Activated CD4-positive, alpha-beta memory T cell treated with anti-CD3 and anti-CD28 coated beads, Interleukin-2, amount 10 ng/mL, durations not matched to agents 7 days and 5 days (primary cell): ENCODE measurements around the gene CLDN5. TPM values are rescaled to one million over a fixed set of nuclear protein-coding genes. Genes with fewer than 3 reads are reported as not detected.
A peak's percentile ranks its signal among the peaks of the same experiment; 100 is the strongest.

Source experiments
- CTCF ChIA-PET: fragments of 350-600 bp; sonication (Branson Sonifier 250); formaldehyde crosslinking; loops from one replicate; lab custom pipeline; 2021; ENCODE audit warnings: antibody characterized with exemption, inconsistent platforms; lab: Charles Lee
- POLR2A ChIA-PET: fragments of 350-600 bp; sonication (Branson Sonifier 250); formaldehyde crosslinking; loops from one replicate; lab custom pipeline; 2021; ENCODE audit warnings: antibody characterized with exemption; lab: Charles Lee
- DNase-seq: peaks from one replicate; pipeline ENCODE4 v3.0.0-alpha.2; 2020
- H3K27ac Mint-ChIP-seq: one replicate; pipeline ENCODE4 v1.8.0; 2021; ENCODE audit warnings: mild to moderate bottlenecking, mixed read lengths
- H3K27me3 Mint-ChIP-seq: one replicate; pipeline ENCODE4 v1.8.0; 2021; ENCODE audit warnings: mixed read lengths
- H3K36me3 Mint-ChIP-seq: one replicate; pipeline ENCODE4 v1.8.0; 2021; ENCODE audit warnings: low read depth, mixed read lengths
- H3K4me1 Mint-ChIP-seq: one replicate; pipeline ENCODE4 v1.8.0; 2021; ENCODE audit warnings: mixed read lengths
- H3K4me3 Mint-ChIP-seq: one replicate; pipeline ENCODE4 v1.8.0; 2021; ENCODE audit warnings: mild to moderate bottlenecking, mixed read lengths
- H3K9me3 Mint-ChIP-seq: one replicate; pipeline ENCODE4 v1.8.0; 2021; ENCODE audit warnings: mixed read lengths
- total RNA-seq, 2 experiments: library from RNA; stranded (reverse); gene quantifications; one replicate each; pipeline ENCODE4 v1.2.3, GENCODE V29; 2021

Gene CLDN5
- under 1 TPM in 1 of 2 experiments, not detected in 1; 0.38 TPM for total RNA-seq

GRCh38 chr22:19524170-19525115, at the start of gene CLDN5:
Gene CLDN5, minus strand, starts transcription at chr22:19524410. Its CDS starts 155 bp downstream, at chr22:19524255.
- ChIA-PET POLR2A (interaction anchor here (1.1 to 1.4 kb wide), 3 partner anchors 9 to 44 kb away, joined by 3 to 4 read pairs (median 3); no protein-coding TSS in a partner anchor), CTCF (no interaction called here)
- peaks cover 32% of the 10 kb centered on the region for H3K27me3 Mint-ChIP-seq
- peaks cover 16% of the 10 kb centered on the region for H3K4me1 Mint-ChIP-seq
- H3K27ac Mint-ChIP-seq = no peak within 1 kb of the TSS
- H3K4me3 Mint-ChIP-seq = peak within 1 kb of the TSS; percentile 46
- DNase-seq = no peak
- peaks cover 8% of the 10 kb centered on the region for H3K36me3 Mint-ChIP-seq
- H3K9me3 Mint-ChIP-seq = no peaks in the 10 kb centered on the region

- H3K36me3 Mint-ChIP-seq = no peaks in the 10 kb centered on the region
- CTCF ChIA-PET = no interaction called here
- H3K9me3 Mint-ChIP-seq = no peaks in the 10 kb centered on the region
- POLR2A ChIA-PET = no interaction called here
- no peak overlapping the region for H3K4me3 Mint-ChIP-seq
- peaks cover 11% of the 10 kb centered on the region for H3K4me1 Mint-ChIP-seq
- peaks cover 3% of the 10 kb centered on the region for H3K27me3 Mint-ChIP-seq
- DNase-seq = no peak
- no peak overlapping the region for H3K27ac Mint-ChIP-seq
Measured at GRCh38 chr22:19571995-19572394, 47.8 kb upstream of the CLDN5 start.

GRCh38 chr22:19571207-19571795, 47.1 kb upstream of the CLDN5 start:
- Mint-ChIP-seq H3K4me3 (no peak overlapping the region), H3K27ac (no peak overlapping the region), H3K9me3 (no peaks in the 10 kb centered on the region), H3K4me1 (peaks cover 5% of the 10 kb centered on the region), H3K27me3 (peaks cover 3% of the 10 kb centered on the region), H3K36me3 (no peaks in the 10 kb centered on the region)
- DNase-seq = no peak
- ChIA-PET CTCF (no interaction called here), POLR2A (interaction anchor here (1.1 kb wide), 1 partner anchor 27 kb away, joined by 4 read pairs; no protein-coding TSS in a partner anchor)

GRCh38 chr22:19569976-19570375, 45.8 kb upstream of the CLDN5 start:
- peaks cover 3% of the 10 kb centered on the region for H3K4me1 Mint-ChIP-seq
- H3K36me3 Mint-ChIP-seq = no peaks in the 10 kb centered on the region
- DNase-seq = no peak
- no peak overlapping the region for H3K27ac Mint-ChIP-seq
- POLR2A ChIA-PET = no interaction called here
- peaks cover 3% of the 10 kb centered on the region for H3K27me3 Mint-ChIP-seq
- H3K9me3 Mint-ChIP-seq = no peaks in the 10 kb centered on the region
- CTCF ChIA-PET = no interaction called here
- H3K4me3 Mint-ChIP-seq = no peak overlapping the region

- POLR2A ChIA-PET = interaction anchor here (0.9 kb wide), 1 partner anchor 46 kb away, joined by 3 read pairs; no protein-coding TSS in a partner anchor
- H3K36me3 Mint-ChIP-seq = no peaks in the 10 kb centered on the region
- DNase-seq = no peak
Measured at GRCh38 chr22:19569276-19569640, 45.0 kb upstream of the CLDN5 start.

GRCh38 chr22:19568337-19569275, 44.4 kb upstream of the CLDN5 start:
- Mint-ChIP-seq H3K9me3 (no peaks in the 10 kb centered on the region), H3K4me3 (no peak overlapping the region), H3K36me3 (no peaks in the 10 kb centered on the region), H3K4me1 (peaks cover 3% of the 10 kb centered on the region), H3K27me3 (peaks cover 6% of the 10 kb centered on the region), H3K27ac (no peak overlapping the region)
- no peak for DNase-seq
- POLR2A ChIA-PET = interaction anchor here (0.8 to 0.9 kb wide), 2 partner anchors 45 to 47 kb away, joined by 3 read pairs; no protein-coding TSS in a partner anchor
- CTCF ChIA-PET = no interaction called here

More at GRCh38 chr22:19569276-19569640, 45.0 kb upstream of the CLDN5 start:
- no peak overlapping the region for H3K4me3 Mint-ChIP-seq
- CTCF ChIA-PET = no interaction called here
- H3K4me1 Mint-ChIP-seq = peaks cover 3% of the 10 kb centered on the region
- H3K27me3 Mint-ChIP-seq = peaks cover 6% of the 10 kb centered on the region
- H3K27ac Mint-ChIP-seq = no peak overlapping the region
- no peaks in the 10 kb centered on the region for H3K9me3 Mint-ChIP-seq

- CTCF ChIA-PET = interaction anchor here (0.7 kb wide), 1 partner anchor 117 kb away, joined by 3 read pairs; no protein-coding TSS in a partner anchor
Measured at GRCh38 chr22:19567157-19568009, 43.2 kb upstream of the CLDN5 start.

GRCh38 chr22:19566279-19567156, 42.3 kb upstream of the CLDN5 start:
- POLR2A ChIA-PET = interaction anchor here (0.7 to 1.2 kb wide), 2 partner anchors 31 to 52 kb away, joined by 3 read pairs; no protein-coding TSS in a partner anchor
- no peaks in the 10 kb centered on the region for H3K9me3 Mint-ChIP-seq
- no peak for DNase-seq
- CTCF ChIA-PET = no interaction called here
- H3K4me1 Mint-ChIP-seq = peaks cover 3% of the 10 kb centered on the region
- no peak overlapping the region for H3K27ac Mint-ChIP-seq
- H3K4me3 Mint-ChIP-seq = no peak overlapping the region
- no peaks in the 10 kb centered on the region for H3K36me3 Mint-ChIP-seq
- peaks cover 7% of the 10 kb centered on the region for H3K27me3 Mint-ChIP-seq

More at GRCh38 chr22:19567157-19568009, 43.2 kb upstream of the CLDN5 start:
- no peak for DNase-seq
- Mint-ChIP-seq H3K9me3 (no peaks in the 10 kb centered on the region), H3K36me3 (no peaks in the 10 kb centered on the region), H3K27ac (no peak overlapping the region), H3K27me3 (peaks cover 7% of the 10 kb centered on the region), H3K4me1 (peaks cover 3% of the 10 kb centered on the region), H3K4me3 (no peak overlapping the region)
- POLR2A ChIA-PET = no interaction called here

GRCh38 chr22:19565382-19566278, 41.4 kb upstream of the CLDN5 start:
- Mint-ChIP-seq H3K27ac (no peak overlapping the region), H3K36me3 (no peaks in the 10 kb centered on the region), H3K9me3 (no peaks in the 10 kb centered on the region), H3K27me3 (peaks cover 10% of the 10 kb centered on the region), H3K4me3 (no peak overlapping the region), H3K4me1 (peaks cover 3% of the 10 kb centered on the region)
- no peak for DNase-seq
- ChIA-PET CTCF (no interaction called here), POLR2A (interaction anchor here (0.7 to 1.2 kb wide), 2 partner anchors 32 to 53 kb away, joined by 3 read pairs; no protein-coding TSS in a partner anchor)

GRCh38 chr22:19559956-19560355, 35.7 kb upstream of the CLDN5 start:
- POLR2A ChIA-PET = no interaction called here
- no peaks in the 10 kb centered on the region for H3K9me3 Mint-ChIP-seq
- H3K4me1 Mint-ChIP-seq = no peaks in the 10 kb centered on the region
- H3K4me3 Mint-ChIP-seq = no peak overlapping the region
- no peaks in the 10 kb centered on the region for H3K36me3 Mint-ChIP-seq
- H3K27me3 Mint-ChIP-seq = peaks cover 11% of the 10 kb centered on the region
- no peak for DNase-seq
- CTCF ChIA-PET = no interaction called here
- H3K27ac Mint-ChIP-seq = no peak overlapping the region
